Skin epidermis (tissue), 12 donors: ENCODE results near the gene STK33.

Source experiments
- H3K27ac ChIP-seq, 21 experiments: fragments of 200-600 bp; sonication (generic) in 11 of 21; one replicate each; pipeline ENCODE4 v1.5.0; 2020; ENCODE audit warnings: mild to moderate bottlenecking in 3 of 21, inconsistent platforms in 2 of 21, moderate library complexity in 2 of 21
- H3K4me3 ChIP-seq, 7 experiments: fragments of 200-600 bp; sonication (generic) in 2 of 7; one replicate each; pipeline ENCODE4 v1.5.0; 2020; ENCODE audit warnings: inconsistent platforms in 2 of 7, mild to moderate bottlenecking in 2 of 7, moderate library complexity in 1 of 7

The STK33 gene

GRCh38 chr11:8345179-8345578 lies 248.8 kb downstream of the STK33 start:
- Histone ChIP-seq H3K27ac (no peak overlapping the region), H3K4me3 (no peak overlapping the region)

- Histone ChIP-seq H3K27ac (no peak overlapping the region), H3K4me3 (no peak overlapping the region)
These were observed 249.7 kb downstream of the STK33 start for GRCh38 chr11:8344346-8344745.

- no peak overlapping the region for H3K4me3 ChIP-seq
- H3K27ac ChIP-seq = no peak overlapping the region
These were observed 251.0 kb downstream of the STK33 start for GRCh38 chr11:8342821-8343681.

GRCh38 chr11:8341996-8342395 lies 252.0 kb downstream of the STK33 start:
- H3K27ac ChIP-seq = no peak overlapping the region
- no peak overlapping the region for H3K4me3 ChIP-seq
